ENCODE measurements around the gene UHRF2. TPM values are rescaled to one million over a fixed set of nuclear protein-coding genes. Genes with fewer than 3 reads are reported as not detected.

UHRF2 gene
- total and polyA plus RNA-seq, 12 donors: 9.6 to 19.7 (median 13.1) TPM

- no peak overlapping the region for H3K27ac ChIP-seq
- TF ChIP-seq, protein P1, sequence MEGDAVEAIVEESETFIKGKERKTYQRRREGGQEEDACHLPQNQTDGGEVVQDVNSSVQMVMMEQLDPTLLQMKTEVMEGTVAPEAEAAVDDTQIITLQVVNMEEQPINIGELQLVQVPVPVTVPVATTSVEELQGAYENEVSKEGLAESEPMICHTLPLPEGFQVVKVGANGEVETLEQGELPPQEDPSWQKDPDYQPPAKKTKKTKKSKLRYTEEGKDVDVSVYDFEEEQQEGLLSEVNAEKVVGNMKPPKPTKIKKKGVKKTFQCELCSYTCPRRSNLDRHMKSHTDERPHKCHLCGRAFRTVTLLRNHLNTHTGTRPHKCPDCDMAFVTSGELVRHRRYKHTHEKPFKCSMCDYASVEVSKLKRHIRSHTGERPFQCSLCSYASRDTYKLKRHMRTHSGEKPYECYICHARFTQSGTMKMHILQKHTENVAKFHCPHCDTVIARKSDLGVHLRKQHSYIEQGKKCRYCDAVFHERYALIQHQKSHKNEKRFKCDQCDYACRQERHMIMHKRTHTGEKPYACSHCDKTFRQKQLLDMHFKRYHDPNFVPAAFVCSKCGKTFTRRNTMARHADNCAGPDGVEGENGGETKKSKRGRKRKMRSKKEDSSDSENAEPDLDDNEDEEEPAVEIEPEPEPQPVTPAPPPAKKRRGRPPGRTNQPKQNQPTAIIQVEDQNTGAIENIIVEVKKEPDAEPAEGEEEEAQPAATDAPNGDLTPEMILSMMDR (IDR thresholded peaks at IDR 0.05): no peak
- H3K4me3 ChIP-seq: no peak overlapping the region
- DNase-seq (no peak), ATAC-seq (no peak)
- intact Hi-C loops (cut with DNase I): loop anchor here in 4 of 10 donors (5.0 to 10.0 kb wide), 3 partner anchors 274 to 347 kb away; partner anchors contain the start of gene KDM4C (in 3 of the 4)
- WGBS, 2 donors: 86 to 88% methylated on average over 4 of the region's 4 CpGs
- no peaks in the 10 kb centered on the region for H3K9me3 ChIP-seq
- no peaks in the 10 kb centered on the region for H3K36me3 ChIP-seq
- H3K27me3 ChIP-seq: peaks cover 0 to 9% (median 0%) of the 10 kb centered on the region in 7 donors
- H3K4me1 ChIP-seq: peaks cover 0 to 24% (median 17%) of the 10 kb centered on the region in 9 donors
Observed at GRCh38 chr9:6410633-6411032, 2.4 kb upstream of the UHRF2 start.

GRCh38 chr9:6413365-6414246 lies 607 bp downstream of the UHRF2 start:
- TF ChIP-seq, protein P1 (IDR thresholded peaks at IDR 0.05): peak in 1 of 9 donors; percentile 3
- DNase-seq: peak; percentile 4 to 38
- Histone ChIP-seq H3K4me1 (peaks cover 3 to 47% (median 25%) of the 10 kb centered on the region in 9 donors), H3K4me3 (peak overlapping the region; percentile 44 to 99 (median 94)), H3K27me3 (no peaks in the 10 kb centered on the region), H3K36me3 (peaks cover 0 to 5% (median 0%) of the 10 kb centered on the region in 9 donors), H3K9me3 (no peaks in the 10 kb centered on the region), H3K27ac (peak overlapping the region; percentile 67 to 97 (median 89))
- intact Hi-C loops (cut with DNase I): loop anchor here in 4 of 10 donors (5.0 to 10.0 kb wide), 3 partner anchors 271 to 344 kb away; partner anchors contain the start of gene KDM4C (in 3 of the 4)
- WGBS, 2 donors: 0% methylated on average over 91 to 92 of the region's 92 CpGs
- peak in 3 of 8 donors; percentile 16 to 46 (median 18) for ATAC-seq

GRCh38 chr9:6414247-6414641 lies 1.2 kb downstream of the UHRF2 start:
- DNase-seq: no peak
- intact Hi-C loops (cut with DNase I): loop anchor here in 4 of 10 donors (5.0 to 10.0 kb wide), 3 partner anchors 271 to 343 kb away; partner anchors contain the start of gene KDM4C (in 3 of the 4)
- peaks cover 3 to 53% (median 31%) of the 10 kb centered on the region in 9 donors for H3K4me1 ChIP-seq
- peak overlapping the region in 9 of 10 donors; percentile 75 to 97 (median 89) for H3K27ac ChIP-seq
- peaks cover 0 to 5% (median 0%) of the 10 kb centered on the region in 9 donors for H3K36me3 ChIP-seq
- no peak for ATAC-seq
- TF ChIP-seq, protein P1 (IDR thresholded peaks at IDR 0.05): no peak
- H3K9me3 ChIP-seq: no peaks in the 10 kb centered on the region
- no peaks in the 10 kb centered on the region for H3K27me3 ChIP-seq
- peak overlapping the region; percentile 44 to 99 (median 94) for H3K4me3 ChIP-seq
- 1 to 2% methylated on average over 11 of the region's 11 CpGs for WGBS, 2 donors

DNA sequence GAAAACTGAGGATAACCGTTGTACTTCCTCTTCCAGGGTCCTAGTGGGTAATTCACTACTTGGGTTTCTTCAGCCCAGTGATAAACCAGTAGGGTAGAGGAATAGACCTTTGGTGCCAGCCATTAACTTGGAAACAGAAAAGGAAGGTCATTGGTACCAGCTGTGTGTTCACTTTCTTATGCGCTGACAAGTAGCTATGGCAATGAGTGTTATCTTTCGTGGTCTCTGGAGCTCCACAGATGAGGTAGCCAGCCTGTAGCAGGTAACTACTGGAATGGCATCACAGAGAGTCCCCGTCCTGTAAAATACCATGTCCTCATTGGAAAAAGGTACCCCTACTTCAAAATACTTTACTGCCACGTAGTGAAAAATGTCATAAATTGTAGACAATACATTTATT lies 2.3 kb downstream of the UHRF2 start:
- Histone ChIP-seq H3K36me3 (peaks cover 0 to 5% (median 0%) of the 10 kb centered on the region in 9 donors), H3K4me1 (peaks cover 3 to 57% (median 31%) of the 10 kb centered on the region in 9 donors), H3K27me3 (no peaks in the 10 kb centered on the region), H3K27ac (peak overlapping the region in 2 of 10 donors; percentile 1 to 93), H3K4me3 (peak overlapping the region in 5 of 10 donors; percentile 88 to 96 (median 93)), H3K9me3 (no peaks in the 10 kb centered on the region)
- DNase-seq (no peak), ATAC-seq (no peak)
- TF ChIP-seq, protein P1 (IDR thresholded peaks at IDR 0.05): no peak
- intact Hi-C loops (cut with DNase I): loop anchor here in 4 of 10 donors (10.0 kb wide), 2 partner anchors 270 to 340 kb away; partner anchors contain the start of gene KDM4C (in 2 of the 4)
- WGBS, 2 donors: 57 to 65% methylated on average over 5 of the region's 5 CpGs

Measured in heart right ventricle (tissue), 16 donors.